DND-41 (cell line): ENCODE data around the gene AFAP1L1.

ENCODE experiments used
- CTCF ChIP-seq: IDR thresholded peaks from 2 replicates; pipeline ENCODE4 v1.5.1; 2012; ENCODE audit warnings: borderline replicate concordance, low read length, moderate library complexity, mild to moderate bottlenecking; ENCODE audit not compliant: poor library complexity, severe bottlenecking; ENCODE audit errors: extremely low read depth
- EZH2 ChIP-seq: IDR thresholded peaks from 3 replicates; pipeline ENCODE4 v1.6.1; 2012; ENCODE audit warnings: borderline replicate concordance, low read depth, mild to moderate bottlenecking, moderate library complexity, low read length, inconsistent platforms; ENCODE audit not compliant: severe bottlenecking

GRCh38 chr5:149274939-149275338, 3.3 kb downstream of the AFAP1L1 start:
- TF ChIP-seq CTCF (no peak), EZH2 (no peak)
